T-helper 22 cell (primary cell): ENCODE measurements around the gene CCNA2.

Experiments
- DNase-seq: peaks from one replicate; pipeline ENCODE4 v3.0.0-alpha.2; 2020; ENCODE audit warnings: low read depth

The CCNA2 gene

GRCh38 chr4:121773883-121774282 lies 49.8 kb downstream of the CCNA2 start:
- DNase-seq: no peak

- no peak for DNase-seq
Observed at GRCh38 chr4:121771869-121772268, 51.8 kb downstream of the CCNA2 start.

- no peak for DNase-seq
Observed at GRCh38 chr4:121769341-121769740, 54.3 kb downstream of the CCNA2 start.

GRCh38 chr4:121767166-121767565 lies 56.5 kb downstream of the CCNA2 start:
- no peak for DNase-seq
